Retinal pigment epithelial cell (primary cell): Measurements from ENCODE around the gene C6orf118.

Experiments
- DNase-seq: peaks from one replicate; pipeline ENCODE4 v3.0.0-alpha.2; 2010; ENCODE audit warnings: low read depth
- H3K4me3 ChIP-seq: 2 replicates; pipeline ENCODE4 v1.5.1; 2011; ENCODE audit warnings: mild to moderate bottlenecking, low read length, control low read depth, moderate library complexity
- CTCF ChIP-seq: conservative IDR thresholded peaks from 2 replicates; pipeline ENCODE4 v1.5.1; 2011; ENCODE audit warnings: low read depth, low read length, control low read depth, inconsistent platforms

C6orf118 gene

GRCh38 chr6:165306955-165307354 is 2.5 kb downstream of the C6orf118 start:
- no peak for DNase-seq
- TF ChIP-seq CTCF, result no peak
- H3K4me3 ChIP-seq, result no peak overlapping the region

- H3K4me3 ChIP-seq, result no peak overlapping the region
- no peak for DNase-seq
- TF ChIP-seq CTCF, result no peak
Measured at GRCh38 chr6:165301372-165302246, 7.8 kb downstream of the C6orf118 start.

GRCh38 chr6:165300422-165300936 is 8.9 kb downstream of the C6orf118 start:
- no peak for TF ChIP-seq CTCF
- H3K4me3 ChIP-seq, result no peak overlapping the region

GRCh38 chr6:165298875-165299274 is 10.5 kb downstream of the C6orf118 start:
- no peak overlapping the region for H3K4me3 ChIP-seq
- no peak for DNase-seq
- TF ChIP-seq CTCF, result no peak

More at GRCh38 chr6:165300422-165300936, 8.9 kb downstream of the C6orf118 start:
- no peak for DNase-seq

- DNase-seq, result no peak
- no peak overlapping the region for H3K4me3 ChIP-seq
- no peak for TF ChIP-seq CTCF
Measured at GRCh38 chr6:165298402-165298801, 11.0 kb downstream of the C6orf118 start.

GRCh38 chr6:165292657-165293056 is 16.7 kb downstream of the C6orf118 start:
- DNase-seq, result no peak
- no peak overlapping the region for H3K4me3 ChIP-seq
- no peak for TF ChIP-seq CTCF

GRCh38 chr6:165274611-165275010 is 34.8 kb downstream of the C6orf118 start:
- H3K4me3 ChIP-seq, result no peak overlapping the region
- no peak for DNase-seq
- no peak for TF ChIP-seq CTCF
